ENCODE data around the gene SENP6. TPM values are rescaled to one million over a fixed set of nuclear protein-coding genes. Genes with fewer than 3 reads are reported as not detected.

SENP6 gene
- total RNA-seq, 1 experiment from 2014 or later = 90.9 TPM

- no peak for TF ChIP-seq ZNF317 (CRISPR knock-in tag; IDR thresholded peaks at IDR 0.05; ENCODE audit: borderline replicate concordance, low read depth)
- no peak for TF ChIP-seq FOXP4 (CRISPR knock-in tag; IDR thresholded peaks at IDR 0.05)
- TF ChIP-seq NR3C1 (CRISPR knock-in tag; conservative IDR thresholded peaks at IDR 0.05; ENCODE audit: low read depth) = no peak
- no peak for TF ChIP-seq ZNF232 (CRISPR knock-in tag; IDR thresholded peaks at IDR 0.05)
- TF ChIP-seq PRDM15 (CRISPR knock-in tag; IDR thresholded peaks at IDR 0.05) = no peak
- TF ChIP-seq, protein P1, sequence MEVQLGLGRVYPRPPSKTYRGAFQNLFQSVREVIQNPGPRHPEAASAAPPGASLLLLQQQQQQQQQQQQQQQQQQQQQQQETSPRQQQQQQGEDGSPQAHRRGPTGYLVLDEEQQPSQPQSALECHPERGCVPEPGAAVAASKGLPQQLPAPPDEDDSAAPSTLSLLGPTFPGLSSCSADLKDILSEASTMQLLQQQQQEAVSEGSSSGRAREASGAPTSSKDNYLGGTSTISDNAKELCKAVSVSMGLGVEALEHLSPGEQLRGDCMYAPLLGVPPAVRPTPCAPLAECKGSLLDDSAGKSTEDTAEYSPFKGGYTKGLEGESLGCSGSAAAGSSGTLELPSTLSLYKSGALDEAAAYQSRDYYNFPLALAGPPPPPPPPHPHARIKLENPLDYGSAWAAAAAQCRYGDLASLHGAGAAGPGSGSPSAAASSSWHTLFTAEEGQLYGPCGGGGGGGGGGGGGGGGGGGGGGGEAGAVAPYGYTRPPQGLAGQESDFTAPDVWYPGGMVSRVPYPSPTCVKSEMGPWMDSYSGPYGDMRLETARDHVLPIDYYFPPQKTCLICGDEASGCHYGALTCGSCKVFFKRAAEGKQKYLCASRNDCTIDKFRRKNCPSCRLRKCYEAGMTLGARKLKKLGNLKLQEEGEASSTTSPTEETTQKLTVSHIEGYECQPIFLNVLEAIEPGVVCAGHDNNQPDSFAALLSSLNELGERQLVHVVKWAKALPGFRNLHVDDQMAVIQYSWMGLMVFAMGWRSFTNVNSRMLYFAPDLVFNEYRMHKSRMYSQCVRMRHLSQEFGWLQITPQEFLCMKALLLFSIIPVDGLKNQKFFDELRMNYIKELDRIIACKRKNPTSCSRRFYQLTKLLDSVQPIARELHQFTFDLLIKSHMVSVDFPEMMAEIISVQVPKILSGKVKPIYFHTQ (CRISPR knock-in tag; IDR thresholded peaks at IDR 0.05) = no peak
- no peak for TF ChIP-seq NFATC4 (CRISPR knock-in tag; IDR thresholded peaks at IDR 0.05)
Observed at GRCh38 chr6:75761489-75761888, 159.8 kb downstream of the SENP6 start (continued).

- POLR2A ChIA-PET = no interaction called here
- no peak for ATAC-seq
Observed at GRCh38 chr6:75762063-75762462, 160.4 kb downstream of the SENP6 start.

More at GRCh38 chr6:75762063-75762462, 160.4 kb downstream of the SENP6 start:
- no peak overlapping the region for H3K27ac Mint-ChIP-seq
- H3K27me3 Mint-ChIP-seq (ENCODE audit: low read depth) = no peaks in the 10 kb centered on the region
- CTCF ChIA-PET = no interaction called here
- no peak for TF ChIP-seq NR3C1 (CRISPR knock-in tag; conservative IDR thresholded peaks at IDR 0.05; ENCODE audit: low read depth)
- TF ChIP-seq, protein P2, sequence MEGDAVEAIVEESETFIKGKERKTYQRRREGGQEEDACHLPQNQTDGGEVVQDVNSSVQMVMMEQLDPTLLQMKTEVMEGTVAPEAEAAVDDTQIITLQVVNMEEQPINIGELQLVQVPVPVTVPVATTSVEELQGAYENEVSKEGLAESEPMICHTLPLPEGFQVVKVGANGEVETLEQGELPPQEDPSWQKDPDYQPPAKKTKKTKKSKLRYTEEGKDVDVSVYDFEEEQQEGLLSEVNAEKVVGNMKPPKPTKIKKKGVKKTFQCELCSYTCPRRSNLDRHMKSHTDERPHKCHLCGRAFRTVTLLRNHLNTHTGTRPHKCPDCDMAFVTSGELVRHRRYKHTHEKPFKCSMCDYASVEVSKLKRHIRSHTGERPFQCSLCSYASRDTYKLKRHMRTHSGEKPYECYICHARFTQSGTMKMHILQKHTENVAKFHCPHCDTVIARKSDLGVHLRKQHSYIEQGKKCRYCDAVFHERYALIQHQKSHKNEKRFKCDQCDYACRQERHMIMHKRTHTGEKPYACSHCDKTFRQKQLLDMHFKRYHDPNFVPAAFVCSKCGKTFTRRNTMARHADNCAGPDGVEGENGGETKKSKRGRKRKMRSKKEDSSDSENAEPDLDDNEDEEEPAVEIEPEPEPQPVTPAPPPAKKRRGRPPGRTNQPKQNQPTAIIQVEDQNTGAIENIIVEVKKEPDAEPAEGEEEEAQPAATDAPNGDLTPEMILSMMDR (IDR thresholded peaks at IDR 0.05) = no peak
- no peak for TF ChIP-seq ZNF425 (CRISPR knock-in tag; conservative IDR thresholded peaks at IDR 0.05)
- TF ChIP-seq, protein P3, sequence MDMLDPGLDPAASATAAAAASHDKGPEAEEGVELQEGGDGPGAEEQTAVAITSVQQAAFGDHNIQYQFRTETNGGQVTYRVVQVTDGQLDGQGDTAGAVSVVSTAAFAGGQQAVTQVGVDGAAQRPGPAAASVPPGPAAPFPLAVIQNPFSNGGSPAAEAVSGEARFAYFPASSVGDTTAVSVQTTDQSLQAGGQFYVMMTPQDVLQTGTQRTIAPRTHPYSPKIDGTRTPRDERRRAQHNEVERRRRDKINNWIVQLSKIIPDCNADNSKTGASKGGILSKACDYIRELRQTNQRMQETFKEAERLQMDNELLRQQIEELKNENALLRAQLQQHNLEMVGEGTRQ (CRISPR knock-in tag; IDR thresholded peaks at IDR 0.05) = no peak
- TF ChIP-seq ZMAT4 (CRISPR knock-in tag; IDR thresholded peaks at IDR 0.05) = no peak
- no peaks in the 10 kb centered on the region for H3K9me3 Mint-ChIP-seq
- peaks cover 7% of the 10 kb centered on the region for H3K36me3 Mint-ChIP-seq
- DNase-seq (ENCODE audit: low spot score) = no peak
- peaks cover 23% of the 10 kb centered on the region for H3K4me1 Mint-ChIP-seq
- H3K4me3 Mint-ChIP-seq = no peak overlapping the region

All from WTC11 (cell line).